SKM-1 (cell line): ENCODE measurements around the gene KLHL12.

Experiments used
- DNase-seq: peaks from one replicate; lab custom pipeline; 2025; ENCODE audit not compliant: unreplicated experiment; lab: John Stamatoyannopoulos, UW

KLHL12 gene

GRCh38 chr1:202926581-202927491 lies at the start of gene KLHL12:
KLHL12 (minus strand) TSS chr1:202927234; CDS start chr1:202925162, 2,072 bp downstream.
- DNase-seq = peak; percentile 99

DNA sequence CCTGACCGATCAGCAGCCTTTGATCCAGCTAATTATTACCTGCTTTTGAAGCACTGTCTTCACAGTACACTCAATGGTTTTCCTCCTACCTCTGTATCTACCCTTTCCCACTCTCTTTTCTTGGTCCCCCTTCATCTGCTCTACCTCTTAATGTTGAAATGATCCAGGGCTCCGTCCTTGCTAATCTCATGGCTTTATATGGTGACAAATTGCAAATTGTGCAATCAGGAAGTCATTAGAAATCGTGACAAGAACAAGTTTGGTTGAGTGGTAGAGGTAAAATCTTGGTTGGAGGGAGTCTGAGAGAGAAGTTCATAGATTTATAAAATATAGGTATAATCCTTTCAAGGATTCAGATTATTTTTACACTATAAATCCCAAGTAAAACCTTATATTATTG lies 49.6 kb upstream of the KLHL12 start:
- no peak for DNase-seq

DNA sequence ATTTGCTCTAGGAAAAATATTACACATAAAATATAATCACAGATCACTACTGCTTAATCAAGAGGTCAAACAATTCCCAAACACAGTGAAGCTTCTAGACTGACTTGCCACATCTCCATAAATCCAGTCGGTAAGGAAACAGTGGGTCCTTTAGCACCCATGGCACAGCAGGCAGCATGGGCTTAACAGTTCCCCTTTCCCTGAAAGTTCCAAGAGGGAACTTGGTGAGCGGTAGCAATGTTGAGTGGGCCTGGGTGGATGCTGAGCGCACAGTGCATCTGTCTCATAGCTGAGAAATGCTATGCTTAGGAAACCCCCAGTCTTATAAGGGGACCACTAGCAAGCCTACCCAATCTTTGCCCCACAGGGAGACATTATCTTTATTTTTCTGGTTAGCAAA lies 47.8 kb upstream of the KLHL12 start:
- DNase-seq = no peak

DNA sequence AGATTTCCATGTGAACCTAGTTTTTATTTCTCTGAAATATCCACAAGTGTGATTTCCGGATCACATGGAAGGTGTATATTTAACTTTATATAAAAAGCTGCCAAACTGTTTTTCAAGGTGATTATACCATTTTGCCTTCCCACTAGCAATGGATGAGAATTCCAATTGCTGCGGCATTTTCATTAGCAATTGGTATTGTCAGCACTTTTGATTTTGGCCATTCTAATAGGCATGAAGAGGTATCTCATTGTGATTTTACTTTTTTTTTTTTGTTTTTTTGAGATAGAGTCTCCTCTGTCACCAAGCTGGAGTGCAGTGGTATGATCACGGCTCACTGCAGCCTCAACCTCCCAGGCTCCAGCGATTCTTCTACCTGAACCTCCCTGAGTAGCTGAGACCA lies 45.0 kb upstream of the KLHL12 start:
- DNase-seq = no peak

DNA sequence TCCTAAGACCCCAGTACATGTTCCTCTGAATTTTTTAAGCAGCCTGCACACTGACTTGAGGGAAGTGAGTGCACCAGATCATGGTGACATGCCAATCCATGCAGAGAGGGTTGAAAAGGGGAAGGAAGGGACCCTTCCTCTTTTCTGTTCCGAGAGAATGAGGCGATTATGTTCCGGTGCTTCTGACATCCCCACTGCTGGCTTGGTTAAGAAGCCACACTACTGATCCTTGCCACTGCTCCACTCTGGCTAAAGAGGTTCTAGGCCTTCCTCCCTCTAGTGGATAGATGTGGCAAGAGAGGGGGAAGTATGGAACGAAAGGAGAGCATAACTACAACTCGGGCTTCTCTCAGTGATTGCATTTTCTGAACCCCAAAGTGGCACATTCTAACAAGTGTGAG lies 41.9 kb upstream of the KLHL12 start:
- peak; percentile 100 for DNase-seq

DNA sequence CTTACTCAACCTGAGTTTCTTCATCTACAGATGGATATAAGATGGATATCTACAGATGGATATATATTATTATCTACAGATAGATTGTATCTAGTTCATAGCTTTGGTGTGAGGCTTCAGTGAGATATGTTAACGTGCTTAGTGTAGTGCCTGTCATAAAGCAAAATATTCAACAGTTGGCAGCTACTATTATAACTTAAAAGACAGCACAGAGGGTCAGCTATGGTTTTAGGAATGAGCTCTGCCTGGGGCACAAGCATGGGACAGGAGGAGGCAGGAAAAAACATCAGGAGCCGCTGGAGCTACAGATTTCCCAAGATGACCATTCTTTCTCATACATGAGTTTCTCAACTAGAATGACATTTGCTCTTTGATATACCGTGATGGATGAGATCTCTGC lies 41.3 kb upstream of the KLHL12 start:
- no peak for DNase-seq

GRCh38 chr1:202967684-202968281 lies 40.7 kb upstream of the KLHL12 start:
- no peak for DNase-seq

GRCh38 chr1:202966006-202966898 lies 39.2 kb upstream of the KLHL12 start:
- DNase-seq = no peak

DNA sequence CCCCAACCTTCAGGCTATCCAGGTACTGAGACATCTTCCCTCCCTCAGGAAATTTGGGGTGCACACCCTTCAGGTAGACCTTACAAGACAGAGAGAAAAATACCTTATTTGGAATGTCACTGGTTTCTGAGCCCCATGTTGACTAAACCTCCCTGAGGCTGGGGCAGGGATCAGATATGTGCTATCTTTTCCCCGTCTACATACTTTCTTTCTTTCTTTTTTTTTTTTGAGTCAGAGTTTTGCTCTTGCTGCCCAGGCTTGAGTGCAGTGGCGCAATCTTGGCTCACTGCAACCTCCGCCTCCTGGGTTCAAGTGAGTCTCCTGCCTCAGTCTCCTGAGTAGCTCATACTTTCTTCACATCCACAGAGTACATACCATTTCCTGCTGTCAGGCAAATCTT lies 38.4 kb upstream of the KLHL12 start:
- no peak for DNase-seq

DNA sequence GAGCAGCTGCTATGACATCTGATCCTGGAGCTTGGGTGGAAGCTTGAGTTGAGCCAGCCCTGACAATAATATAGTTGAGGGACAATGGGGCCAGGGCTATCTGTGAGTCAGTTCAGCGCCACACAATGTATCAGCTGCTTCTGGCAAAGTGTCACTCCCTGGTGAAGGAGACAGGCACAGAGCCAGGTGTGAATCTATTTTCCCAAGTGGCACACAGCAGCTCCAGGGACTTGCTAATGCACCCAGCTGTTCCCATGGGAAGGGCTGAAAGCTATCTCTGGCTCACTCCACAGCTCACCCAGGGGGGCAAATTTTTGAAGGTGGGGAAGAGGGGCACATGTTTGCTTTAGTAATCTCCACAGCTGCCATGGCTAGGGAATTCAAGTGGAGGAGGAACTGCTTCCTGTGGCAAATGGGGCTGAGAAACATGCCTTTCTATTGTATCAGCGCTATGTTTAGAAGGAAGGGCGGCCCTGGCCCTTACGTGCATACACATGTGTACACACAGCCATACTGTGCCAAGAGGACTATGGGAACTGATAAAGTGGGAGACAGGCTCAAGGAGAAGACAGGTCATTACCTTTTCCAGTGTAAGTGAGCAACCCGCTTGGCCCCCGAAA lies 37.9 kb upstream of the KLHL12 start:
- DNase-seq = no peak

DNA sequence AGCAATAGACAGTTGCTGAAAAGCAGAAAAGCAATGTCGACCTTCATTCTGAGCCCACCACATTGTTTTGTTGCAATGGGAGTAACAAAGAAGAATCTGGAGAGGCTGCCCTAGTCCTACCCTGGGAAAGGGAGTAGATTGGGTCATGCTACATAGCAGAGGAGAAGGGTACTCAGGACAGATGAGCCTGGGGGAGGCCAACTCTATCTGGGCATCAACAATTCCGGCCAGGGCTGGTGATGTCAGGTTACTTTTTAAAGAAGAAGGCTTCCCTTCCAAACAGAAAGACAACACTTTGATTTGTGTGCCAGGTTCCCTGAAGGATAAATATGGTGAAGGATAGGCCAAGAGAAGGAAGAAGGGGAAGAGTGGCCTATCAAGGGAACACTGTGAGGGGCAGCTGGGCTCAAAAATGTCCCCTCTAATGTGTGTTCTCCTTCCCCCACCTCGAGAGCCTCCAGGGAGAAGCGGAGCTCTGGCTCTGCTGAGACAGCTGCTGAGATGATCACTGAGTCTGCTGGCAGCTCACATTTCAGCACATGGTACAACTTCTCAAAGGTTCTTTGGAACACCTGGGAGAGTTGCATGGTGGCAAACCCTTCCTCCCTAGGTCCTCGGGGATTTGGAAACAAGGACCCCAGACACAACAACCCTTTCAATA lies 34.3 kb upstream of the KLHL12 start:
- DNase-seq = no peak

GRCh38 chr1:202959276-202959620 lies 32.2 kb upstream of the KLHL12 start:
- no peak for DNase-seq

DNA sequence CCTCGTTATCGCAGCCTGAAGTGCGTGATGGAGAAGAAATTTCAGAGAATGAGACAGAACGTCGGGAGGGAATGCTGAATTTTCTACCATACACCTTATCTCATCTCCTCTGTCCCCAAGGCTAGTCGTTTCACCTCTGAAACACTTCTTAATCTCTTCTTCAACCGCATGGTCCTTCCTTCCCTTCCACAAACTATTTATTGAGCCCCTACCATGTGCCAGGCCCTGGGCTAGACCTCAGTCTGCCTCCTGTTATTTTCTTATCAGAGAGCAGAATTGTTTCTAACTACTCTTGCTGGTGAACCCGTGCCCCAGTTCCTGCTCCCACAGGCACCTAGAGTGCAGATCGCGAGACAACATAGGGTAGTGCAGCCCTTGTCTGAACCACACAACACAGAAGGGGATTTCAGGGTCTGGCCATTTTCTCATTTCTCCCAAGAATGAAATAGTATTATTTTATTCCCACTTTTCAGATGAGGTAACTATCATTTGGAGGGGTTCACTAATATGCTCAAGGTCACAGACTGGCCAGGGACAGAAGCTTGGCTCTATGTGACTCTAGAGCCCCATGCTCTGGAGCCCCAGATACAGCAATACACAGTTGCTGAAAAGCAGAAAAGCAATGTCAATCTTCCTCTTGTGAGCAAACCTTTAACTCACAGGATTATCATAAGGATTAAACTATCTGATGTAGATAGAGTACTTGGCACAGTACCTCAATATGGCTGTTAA lies 31.7 kb upstream of the KLHL12 start:
- no peak for DNase-seq

GRCh38 chr1:202957733-202958543 lies 30.9 kb upstream of the KLHL12 start, which contains the start of gene ADIPOR1:
ADIPOR1 (minus strand) TSS chr1:202958312; CDS start chr1:202951070, 7,242 bp downstream.
- peak; percentile 93 for DNase-seq

GRCh38 chr1:202956969-202957368 lies 29.9 kb upstream of the KLHL12 start:
- DNase-seq = no peak

DNA sequence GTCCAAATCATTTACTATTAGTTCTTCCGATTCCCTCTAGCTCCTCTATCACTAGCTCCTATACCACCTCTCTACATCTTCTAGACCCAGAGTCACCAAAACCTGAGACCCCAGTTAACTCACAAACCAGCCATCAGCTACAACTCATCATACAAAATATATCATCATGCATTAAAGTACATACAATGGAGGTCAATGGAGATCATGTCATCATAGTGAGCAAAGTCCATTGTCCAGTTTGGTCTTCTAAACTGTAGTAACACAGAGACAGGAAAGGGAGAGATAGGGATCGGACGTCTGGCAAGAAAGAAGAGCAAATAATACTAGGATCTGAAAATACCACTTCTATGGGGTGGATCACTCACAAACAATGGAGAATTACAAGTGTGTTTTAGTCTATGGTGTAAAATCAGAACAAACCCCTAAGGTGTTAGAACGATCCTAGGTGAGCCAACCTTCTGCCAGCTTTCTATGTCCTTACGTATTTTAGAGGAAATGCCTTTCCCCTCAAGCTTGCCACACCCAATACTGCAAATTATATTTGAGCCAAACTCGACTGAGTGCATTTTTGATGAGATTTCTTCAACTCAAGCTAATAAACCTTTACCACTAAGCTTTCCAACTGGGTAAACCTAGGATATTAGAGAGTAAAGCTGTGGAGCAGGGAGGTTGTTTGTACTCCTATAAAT lies 27.2 kb upstream of the KLHL12 start:
- no peak for DNase-seq

DNA sequence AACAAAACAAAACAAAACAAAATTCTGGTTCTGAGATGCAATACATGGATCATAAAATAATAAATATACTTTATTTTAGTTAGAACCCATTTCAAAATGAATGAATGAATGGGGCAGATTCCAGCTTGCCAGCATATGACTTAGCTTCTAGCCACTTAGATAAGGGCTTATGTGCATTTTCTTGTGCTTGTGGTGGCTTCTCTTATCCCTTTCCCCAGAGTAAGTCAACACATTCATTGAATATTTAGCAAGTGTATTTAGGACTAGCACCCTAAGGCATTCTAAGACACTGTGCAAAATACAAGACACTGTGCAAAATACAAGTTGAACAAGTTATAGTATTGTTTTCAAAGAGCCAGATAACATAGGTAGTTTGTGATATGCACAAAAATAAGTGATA lies 26.4 kb upstream of the KLHL12 start:
- no peak for DNase-seq

DNA sequence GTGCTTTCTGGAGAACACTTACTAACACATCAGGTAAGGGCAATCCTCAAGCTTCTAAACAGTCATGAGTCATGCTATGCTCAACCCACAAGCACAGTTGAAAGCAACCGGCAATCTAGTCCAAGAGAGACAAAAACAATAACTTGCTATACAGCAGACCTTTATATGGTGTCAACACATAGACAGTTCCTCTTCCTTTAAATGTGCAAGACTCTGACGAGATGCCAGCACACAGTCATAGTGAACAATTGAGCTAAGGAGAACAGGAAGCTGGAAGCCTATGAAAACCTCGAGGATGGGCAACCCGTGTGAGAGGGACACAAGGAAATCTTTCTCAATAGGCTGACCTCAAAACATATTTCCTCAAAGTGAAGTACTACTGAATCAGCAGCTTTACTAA lies 25.8 kb upstream of the KLHL12 start:
- DNase-seq = peak; percentile 98
